ENCODE measurements around the gene PDZD2.

DNA sequence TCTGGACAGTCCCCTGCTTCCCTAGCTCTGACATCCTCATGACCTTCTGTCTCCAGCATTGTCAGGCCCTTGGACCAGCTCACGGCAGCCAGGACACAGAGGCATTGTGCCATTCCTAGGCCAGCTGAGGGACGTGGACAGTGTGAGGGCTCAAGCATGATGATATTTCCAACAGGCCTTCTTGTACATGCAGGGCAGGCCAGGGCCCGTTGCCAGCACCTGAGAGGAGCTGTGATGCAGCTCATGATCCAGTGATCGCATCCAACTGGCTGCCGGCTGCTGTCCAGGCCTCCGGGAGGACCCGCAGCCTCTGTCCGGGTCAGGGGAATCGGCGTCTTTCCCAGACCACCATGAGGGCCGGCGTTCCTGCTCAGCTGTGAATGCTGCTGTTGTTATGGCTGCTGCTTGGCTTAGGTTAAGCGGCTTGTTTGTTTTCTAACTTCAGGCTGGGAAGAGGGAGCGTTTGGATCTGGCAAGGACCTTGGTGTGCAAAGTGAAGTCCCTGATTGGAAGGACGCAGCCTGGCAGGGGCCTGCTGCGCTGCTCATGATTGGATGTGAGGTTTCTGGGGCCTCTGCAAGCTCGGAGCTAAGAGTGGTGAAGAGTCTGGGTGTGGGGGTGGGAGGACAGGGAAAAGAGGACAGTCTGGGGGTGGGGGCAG lies 53.8 kb downstream of the PDZD2 start:
- TF ChIP-seq POLR2A (IDR thresholded peaks at IDR 0.05) (no peak), CTCF (IDR thresholded peaks at IDR 0.05 in 4 of 5, conservative IDR thresholded peaks at IDR 0.05 in 1 of 5) (no peak)

Data from gastrocnemius medialis (tissue), 4 donors.